Fibroblast of pulmonary artery (primary cell): ENCODE results near the gene PCBP2.

Experiments
- DNase-seq: peaks from one replicate; pipeline ENCODE4 v3.0.0-alpha.2; 2010; ENCODE audit warnings: low read depth
- H3K4me3 ChIP-seq: replicated peaks from 2 replicates; pipeline ENCODE4 v1.5.1; 2011; ENCODE audit warnings: low read depth, mild to moderate bottlenecking, control low read depth, low read length, moderate library complexity
- CTCF ChIP-seq: IDR thresholded peaks from 2 replicates; pipeline ENCODE4 v1.5.1; 2011; ENCODE audit warnings: mild to moderate bottlenecking, control low read depth, low read length, inconsistent platforms; ENCODE audit errors: missing control alignments

PCBP2 gene

GRCh38 chr12:53483225-53483978, 31.5 kb downstream of the PCBP2 start:
- H3K4me3 ChIP-seq = no peak overlapping the region
- TF ChIP-seq CTCF = no peak
- no peak for DNase-seq

GRCh38 chr12:53483979-53484377, 32.1 kb downstream of the PCBP2 start:
- no peak overlapping the region for H3K4me3 ChIP-seq
- no peak for TF ChIP-seq CTCF
- no peak for DNase-seq

- no peak for TF ChIP-seq CTCF
- H3K4me3 ChIP-seq = no peak overlapping the region
- no peak for DNase-seq
Observed at GRCh38 chr12:53484686-53485575, 33.0 kb downstream of the PCBP2 start.

- no peak overlapping the region for H3K4me3 ChIP-seq
- DNase-seq = no peak
- TF ChIP-seq CTCF = no peak
Observed at GRCh38 chr12:53485955-53486735, 34.2 kb downstream of the PCBP2 start.

GRCh38 chr12:53486736-53487487, 35.0 kb downstream of the PCBP2 start:
- no peak overlapping the region for H3K4me3 ChIP-seq

More at GRCh38 chr12:53486736-53487487, 35.0 kb downstream of the PCBP2 start:
- no peak for TF ChIP-seq CTCF
- no peak for DNase-seq
